Fibroblast of skin of scalp (primary cell): ENCODE measurements around the gene ERC1.
"Not testable (repeated sequence)": the region's sequence is repeated elsewhere in the genome, so short reads cannot be mapped to it uniquely, and the experiment has no call there.

Experiments used
- DNase-seq: peaks from one replicate; pipeline ENCODE4 v3.0.0-alpha.2; 2013

The ERC1 gene

DNA sequence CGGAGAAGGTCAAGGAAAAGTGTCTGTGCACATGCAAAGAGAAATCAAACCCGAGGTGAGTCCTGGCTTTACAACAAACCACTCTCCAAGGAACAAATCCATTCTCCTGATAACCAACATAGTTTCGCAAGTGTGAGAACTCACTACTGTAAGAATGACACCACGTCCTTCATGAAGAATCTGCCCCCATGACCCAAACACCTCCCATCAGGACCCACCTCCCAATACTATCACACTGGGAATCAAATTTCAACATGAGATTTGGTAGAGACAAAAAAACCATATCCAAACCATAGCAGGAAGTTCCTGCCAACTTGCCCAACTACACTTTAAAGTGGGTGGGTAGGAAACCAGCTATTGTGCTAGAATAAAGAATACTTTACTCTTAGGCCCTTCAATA is 2.4 kb upstream of the ERC1 start:
- DNase-seq, result no peak

DNA sequence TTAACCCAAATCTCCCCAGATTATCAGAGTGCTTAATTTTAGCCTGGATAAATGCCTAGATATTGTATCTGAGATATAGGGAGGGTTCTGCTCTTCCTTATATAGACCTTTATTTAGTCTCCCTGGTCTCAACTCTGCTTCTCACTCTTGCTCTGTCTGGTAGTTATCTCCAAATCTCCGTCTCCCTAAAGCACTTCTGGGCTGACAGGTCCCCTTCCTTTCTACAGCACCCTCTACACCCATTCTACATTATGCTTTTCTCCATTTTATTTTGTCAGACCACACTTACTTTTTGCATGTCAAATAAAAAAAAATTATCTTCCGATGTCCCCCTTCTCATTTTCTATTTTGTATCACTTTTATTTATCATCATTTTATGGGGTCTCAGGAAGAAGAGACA is 2.0 kb upstream of the ERC1 start:
- DNase-seq, result no peak

DNA sequence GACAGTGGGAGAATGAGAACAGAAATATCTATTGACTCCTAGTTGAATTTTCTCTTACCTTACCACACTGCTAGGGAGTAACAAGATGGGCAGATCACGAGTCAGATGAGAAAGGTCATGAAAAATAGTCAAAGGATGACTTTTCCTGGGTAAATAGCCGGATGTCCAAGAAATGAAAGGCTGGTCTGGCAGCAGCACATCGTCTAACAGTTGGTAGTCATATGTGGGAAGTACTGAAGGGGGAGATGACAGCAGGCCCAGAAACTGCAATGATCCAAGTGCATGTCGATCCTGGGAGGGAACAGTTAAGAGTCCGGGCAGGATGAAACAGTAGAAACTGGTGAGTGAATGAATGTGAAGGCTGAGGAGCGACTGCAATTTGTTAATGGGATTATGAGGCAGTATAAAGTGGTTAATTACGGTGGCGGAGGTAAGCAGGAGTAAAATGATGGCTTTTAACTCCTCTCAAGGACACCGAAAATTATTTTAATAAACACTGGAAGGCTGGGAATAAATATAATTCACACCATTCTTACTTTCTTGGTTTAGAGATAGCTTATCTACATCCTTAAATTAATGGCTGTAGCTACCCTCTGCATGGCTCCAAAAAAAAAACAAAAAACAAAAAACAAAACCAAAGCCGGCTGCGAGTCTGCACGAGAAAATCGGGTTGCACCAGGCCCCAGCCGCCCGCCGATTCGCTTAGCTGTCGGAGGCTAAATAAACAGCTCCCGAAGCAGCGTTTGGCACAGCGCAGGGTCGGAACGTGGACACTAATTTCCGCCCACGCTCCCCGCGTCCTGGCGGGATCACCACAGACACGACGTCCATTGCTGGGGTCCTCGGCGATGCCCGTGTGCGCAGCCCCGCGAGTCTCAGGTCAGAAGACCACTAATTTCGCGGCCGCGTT is 1.0 kb upstream of the ERC1 start:
- peak; percentile 74 for DNase-seq

DNA sequence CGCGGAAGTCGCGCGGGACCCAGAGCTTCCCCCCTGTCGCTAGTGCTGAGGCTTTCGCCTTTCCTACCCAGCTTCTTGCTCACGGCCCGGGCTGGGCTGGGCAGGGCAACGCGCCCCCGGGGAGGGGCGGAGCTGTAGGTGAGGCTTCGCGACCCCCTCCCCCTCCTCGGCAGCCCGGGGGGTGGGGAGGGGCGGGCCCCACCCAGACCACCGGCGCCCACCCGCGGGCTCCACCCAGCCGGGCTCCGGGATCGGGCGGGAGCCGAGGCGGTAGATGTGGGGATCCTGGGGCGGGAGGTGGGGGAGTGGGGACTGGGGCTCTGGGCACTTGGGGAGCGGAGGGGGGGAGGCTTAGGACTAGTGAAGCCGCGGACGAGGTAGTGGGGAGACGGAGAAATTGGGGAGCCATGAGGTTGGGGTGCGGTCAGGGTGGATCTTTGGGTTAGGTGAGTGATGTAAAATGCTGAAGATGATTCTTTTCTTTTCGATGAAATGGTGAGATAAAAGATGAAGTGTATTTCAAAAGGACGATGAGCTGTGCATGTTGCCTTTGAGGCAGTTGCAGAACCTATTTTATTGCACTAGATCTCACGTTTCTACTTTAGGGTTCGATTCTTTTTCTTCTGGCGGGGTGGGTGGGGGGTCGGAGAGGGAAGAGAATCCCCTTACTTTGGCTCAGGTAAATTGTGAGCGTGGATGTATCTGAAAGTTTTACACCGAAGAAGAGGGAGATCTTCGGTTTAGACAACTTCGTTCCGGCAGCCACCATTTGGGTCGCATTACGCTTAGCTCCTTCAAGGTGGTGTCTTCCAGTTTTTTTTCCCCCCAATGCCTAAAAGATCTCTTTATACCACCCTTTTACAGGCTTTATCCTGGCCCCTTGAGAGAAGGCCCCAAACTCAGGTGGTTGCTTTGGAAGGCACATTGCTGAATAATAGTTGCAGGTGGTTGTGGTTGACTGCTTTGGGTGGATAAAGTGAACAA is 619 bp downstream of the ERC1 start:
- no peak for DNase-seq

DNA sequence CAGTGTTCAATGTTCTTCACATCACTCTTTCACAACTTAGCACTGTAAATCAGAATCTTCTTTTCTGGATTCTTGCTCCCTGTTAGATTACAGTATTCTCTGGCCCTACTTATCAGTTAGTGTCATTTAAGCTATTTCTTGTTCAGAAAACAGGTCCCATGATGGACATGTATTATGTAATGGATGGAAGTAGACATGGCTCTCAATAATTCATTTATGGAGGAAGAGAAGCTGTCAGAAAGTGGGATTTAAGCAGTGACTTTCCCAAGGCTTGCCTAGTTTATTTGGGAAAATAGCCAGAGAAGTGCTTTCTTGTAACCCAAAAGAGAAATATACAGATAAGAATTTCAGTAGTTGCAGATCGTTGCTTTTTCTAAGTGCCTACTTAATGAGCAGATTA is 1.6 kb downstream of the ERC1 start:
- no peak for DNase-seq

DNA sequence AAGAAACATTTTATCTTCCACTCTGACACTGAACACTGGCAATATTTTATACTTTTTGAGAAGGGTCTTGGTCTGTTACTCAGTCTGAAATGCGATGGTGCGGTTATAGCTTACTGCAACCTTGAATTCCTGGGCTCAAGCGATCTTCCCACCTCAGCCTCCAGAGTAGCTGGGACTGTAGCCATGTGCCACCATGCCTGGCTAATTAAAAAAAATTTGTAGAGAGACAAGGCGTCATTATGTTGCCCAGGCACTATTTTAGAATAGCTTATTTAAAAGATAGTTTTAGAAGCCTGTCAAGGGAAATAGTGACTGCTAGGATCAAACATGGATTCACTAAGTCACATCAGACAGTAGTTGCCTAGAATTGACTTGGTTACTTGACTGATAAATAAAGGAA is 5.9 kb downstream of the ERC1 start:
- DNase-seq, result no peak

DNA sequence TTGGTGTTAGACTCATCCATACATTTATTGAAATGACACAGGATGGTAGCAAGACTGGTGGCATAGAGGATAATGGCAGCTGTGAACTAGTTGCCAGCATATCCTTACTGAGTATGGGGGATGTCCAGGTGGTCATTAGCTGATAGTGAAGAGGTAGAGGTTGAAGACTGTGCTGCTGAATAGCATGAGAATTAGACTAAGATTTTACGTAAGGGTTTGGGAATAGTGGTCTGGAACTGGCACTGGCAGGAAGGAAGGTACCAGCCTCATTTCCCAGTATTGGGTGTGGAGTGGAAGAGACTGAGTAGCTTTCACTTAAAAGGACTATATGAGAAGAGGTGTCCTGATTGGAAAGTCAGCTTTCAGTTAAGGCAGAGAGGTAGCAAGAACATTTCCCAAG is 6.5 kb downstream of the ERC1 start:
- no peak for DNase-seq

DNA sequence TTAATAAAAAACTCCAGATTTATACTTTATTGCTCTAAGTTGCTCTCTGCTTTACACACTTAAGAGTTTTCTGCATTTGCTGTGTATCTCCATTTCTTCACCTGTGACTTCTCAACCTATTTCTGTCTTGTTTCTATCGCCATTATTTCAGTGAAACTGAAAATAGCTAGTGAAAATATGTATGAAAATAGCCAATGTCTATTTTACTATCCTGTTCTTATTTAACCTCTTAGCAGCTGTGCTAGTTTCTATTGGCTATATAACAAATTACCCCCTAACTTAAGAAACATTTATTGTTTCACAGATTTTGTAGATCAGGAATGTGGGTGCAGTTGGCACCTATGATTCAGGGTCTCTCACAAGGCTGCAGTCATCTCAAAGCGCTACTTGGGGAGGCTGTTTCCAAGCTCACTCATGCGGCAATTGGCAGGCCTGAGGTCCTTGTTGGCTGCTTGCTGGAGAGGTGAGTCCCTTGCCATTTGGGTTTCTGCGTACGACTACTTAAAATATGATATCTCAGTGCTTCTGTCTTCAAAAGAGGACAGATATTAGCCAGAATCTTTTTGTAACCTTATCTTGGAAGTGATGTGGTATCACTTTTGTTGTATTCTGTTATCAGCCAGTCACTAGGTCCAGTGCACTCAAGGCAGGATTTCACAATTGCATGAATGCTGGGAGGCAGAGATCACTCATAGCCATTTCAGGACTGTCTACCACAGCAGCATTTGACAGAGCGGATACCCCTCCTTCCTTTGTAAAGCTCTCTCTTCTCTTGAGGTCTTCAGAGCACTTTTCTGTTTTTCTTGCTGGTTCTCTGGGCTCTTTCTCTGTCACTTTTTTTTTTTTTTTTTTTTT is 7.2 kb downstream of the ERC1 start:
- no peak for DNase-seq

DNA sequence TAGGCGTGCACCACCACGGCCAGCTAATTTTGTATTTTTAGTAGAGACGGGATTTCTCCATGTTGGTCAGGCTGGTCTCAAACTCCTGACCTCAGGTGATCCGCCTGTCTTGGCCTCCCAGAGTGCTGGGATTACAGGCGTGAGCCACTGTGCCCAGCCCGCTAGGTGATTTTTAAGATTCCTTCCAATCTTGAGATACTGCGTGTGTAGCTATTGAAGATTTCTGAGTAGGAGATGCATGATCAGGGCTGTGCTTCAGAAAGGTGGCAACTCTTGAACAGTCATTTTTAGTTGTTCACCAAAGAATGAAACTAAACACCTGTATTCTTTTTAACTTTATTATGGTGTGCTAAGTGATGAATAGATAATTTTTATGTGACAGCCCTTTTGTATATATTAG is 8.7 kb downstream of the ERC1 start:
- DNase-seq, result not testable (repeated sequence)

DNA sequence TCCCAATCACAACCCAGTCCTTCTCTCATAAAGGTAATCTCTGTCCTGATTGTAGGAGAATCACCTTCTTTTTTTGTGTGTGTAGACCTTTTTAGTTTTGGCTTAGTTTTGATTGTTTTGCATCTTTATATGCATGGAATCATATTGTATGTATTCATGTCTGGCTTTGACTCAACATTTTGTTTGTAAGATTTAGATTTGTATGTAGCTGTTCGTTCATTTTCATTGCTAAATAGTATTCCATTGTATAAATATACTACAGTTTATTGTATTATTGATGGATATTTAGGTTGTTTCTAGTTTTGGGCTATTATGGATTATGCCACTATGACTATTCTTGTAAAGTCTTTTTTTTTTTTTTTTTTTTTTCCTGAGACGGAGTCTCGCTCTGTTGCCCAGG is 10.5 kb downstream of the ERC1 start:
- DNase-seq, result no peak

DNA sequence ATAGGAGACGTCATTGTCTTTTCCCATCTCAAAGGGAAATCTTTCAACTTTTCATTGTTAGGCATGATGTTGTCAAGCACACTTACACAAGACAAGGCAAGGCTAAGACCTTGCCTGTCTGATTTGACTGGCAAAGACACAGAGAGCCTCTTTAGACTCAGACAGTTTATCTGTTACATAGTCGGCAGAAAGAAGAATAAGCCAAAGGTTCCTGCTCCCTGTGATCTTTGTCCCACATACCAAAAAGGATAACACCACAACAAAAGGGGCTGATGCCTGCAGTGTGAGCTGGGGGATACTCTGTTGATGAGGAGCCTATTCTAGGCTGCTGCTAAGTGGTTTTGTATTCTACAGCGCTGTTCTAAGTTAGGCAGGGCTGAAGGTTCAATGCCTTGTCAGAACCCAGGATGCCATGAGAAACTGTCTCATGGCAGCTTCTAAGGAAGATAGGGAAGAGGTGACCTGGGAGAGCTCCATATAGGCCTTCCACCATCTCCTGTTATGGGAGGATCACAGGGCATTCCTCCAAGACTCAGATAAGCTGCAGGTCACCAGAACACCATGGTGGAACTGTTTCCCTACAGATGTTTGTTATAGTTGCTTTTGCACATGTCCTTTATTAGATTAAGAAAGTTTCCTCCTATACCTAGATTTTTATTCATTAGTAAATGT is 12.7 kb downstream of the ERC1 start:
- DNase-seq, result no peak

DNA sequence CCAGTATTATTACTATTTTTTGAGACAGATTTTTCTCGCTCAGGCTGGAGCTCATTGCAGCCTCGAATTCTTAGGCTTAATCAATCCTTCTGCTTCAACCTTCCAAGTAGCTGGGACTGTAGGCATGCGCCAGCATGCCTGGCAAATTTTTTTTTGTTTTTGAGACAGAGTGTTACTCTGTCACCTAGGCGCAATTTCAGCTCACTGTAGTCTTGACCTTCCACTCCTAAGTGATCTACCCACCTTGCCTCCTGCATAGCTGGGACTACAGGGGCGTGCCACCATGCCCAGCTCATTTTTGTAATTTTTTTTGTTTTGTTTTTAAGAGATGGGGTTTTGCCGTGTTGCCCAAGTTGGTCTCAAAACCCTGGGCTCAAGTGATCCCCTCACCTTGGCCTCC is 15.2 kb downstream of the ERC1 start:
- no peak for DNase-seq

DNA sequence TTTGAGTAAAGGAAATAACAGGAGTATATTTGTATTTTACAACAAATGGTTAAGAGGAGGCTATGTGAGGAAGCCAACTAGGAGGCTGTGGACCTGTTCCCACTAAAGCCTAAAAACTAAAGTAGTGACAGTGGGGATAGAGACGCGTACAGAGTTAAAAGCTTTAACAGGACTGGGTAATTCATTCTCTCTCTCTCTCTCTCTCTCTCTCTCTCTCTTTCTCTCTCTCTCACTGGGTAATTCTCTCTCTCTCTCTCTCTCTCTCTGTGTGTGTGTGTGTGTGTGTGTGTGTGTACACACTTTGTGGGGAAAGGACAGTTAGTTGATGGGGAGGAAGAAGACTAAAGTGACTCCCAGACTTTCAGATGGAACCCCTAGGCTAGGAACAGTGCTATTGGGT is 16.3 kb downstream of the ERC1 start:
- no peak for DNase-seq

DNA sequence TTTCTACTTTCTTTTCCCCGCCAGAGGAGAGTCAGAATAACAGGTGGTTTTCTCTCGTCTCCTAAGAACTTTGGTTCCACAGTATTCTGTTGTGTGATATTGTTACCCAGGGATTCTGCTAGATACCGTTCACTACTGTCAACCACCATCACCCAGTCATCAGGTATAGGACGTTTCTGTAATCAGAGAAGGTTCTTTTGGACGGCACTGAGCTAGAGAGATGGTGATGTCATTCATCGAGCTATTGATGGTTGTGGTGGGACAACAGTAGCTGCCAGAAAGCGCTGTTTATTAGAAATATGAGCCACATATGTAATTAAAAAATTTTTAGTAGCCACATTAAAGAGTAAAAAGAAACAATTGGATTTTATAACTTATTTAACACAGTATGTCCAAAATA is 17.0 kb downstream of the ERC1 start:
- no peak for DNase-seq

DNA sequence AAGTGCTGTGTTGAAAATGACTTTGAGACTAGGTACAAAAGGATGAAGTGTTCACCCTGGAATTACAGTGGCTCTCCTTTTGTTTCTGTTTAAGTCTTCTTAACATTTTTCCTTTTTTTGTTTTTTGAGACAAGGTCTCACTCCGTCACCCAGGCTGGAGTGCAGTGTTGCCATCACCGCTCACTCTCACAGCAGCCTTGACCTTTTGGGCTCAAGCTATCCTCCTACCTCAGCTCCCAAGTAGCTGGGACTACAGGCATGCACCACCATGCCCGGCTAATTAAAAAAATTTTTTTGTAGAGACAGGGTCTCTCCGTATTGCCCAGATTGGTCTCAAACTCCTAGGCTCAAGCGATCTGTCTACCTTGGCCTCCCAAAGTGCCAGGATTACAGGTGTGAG is 20.1 kb downstream of the ERC1 start:
- no peak for DNase-seq

DNA sequence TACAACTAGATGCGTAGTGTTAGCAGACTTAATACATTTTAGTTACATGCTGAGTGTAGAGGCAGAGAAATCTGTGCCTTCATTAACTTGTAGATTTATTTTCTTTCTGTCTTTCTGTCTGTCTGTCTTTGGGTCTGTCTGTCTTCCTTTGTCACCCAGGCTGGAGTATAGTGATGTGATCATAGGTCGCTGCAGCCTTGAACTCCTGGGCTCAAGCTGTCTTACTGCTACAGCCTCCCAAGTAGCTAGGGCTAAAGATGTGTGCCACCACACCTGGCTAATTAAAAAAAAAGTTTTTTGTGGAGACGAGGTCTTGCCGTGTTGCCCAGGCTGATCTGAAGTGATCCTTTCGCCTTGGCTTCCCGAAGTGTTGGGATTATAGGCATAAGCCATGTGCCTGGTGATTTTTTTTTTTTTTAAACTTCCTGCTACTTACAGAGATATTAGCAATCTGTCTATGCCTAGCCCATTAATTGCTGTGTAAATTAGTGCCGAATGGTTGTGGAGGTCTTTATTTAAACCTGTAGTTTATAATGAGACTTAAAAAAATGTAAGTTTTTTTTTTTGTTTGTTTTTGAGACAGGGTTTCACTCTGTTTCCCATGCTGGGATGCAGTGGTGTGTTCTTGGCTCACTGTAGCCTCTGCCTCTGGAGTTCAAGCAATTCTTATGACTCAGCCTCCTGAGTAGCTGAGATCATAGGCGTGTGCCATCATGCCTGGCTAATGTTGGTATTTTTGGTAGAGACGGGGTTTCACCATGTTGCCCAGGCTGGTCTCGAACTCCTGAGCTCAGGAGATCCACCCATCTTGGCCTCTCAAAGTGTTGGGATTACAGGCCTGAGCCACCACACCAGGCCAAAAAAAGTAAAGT is 22.8 kb downstream of the ERC1 start:
- peak; percentile 78 for DNase-seq

DNA sequence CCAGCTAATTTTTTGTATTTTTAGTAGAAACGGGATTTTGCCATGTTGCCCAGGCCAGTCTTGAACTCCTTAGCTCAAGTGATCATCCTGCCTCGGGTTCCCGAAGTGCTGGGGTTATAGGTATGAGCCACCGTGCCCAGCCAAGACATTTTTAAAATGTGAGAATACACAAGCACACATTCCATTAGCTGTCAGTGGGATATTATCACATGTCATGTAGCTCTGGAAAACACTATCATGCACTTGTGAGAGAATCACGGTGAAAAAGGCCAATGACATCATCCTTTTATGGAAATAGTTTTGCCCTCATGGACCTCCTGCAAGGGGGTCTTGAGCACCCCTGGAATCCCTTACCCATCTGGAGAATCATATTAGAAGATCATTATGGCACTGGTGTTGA is 28.3 kb downstream of the ERC1 start:
- DNase-seq, result peak; percentile 4

DNA sequence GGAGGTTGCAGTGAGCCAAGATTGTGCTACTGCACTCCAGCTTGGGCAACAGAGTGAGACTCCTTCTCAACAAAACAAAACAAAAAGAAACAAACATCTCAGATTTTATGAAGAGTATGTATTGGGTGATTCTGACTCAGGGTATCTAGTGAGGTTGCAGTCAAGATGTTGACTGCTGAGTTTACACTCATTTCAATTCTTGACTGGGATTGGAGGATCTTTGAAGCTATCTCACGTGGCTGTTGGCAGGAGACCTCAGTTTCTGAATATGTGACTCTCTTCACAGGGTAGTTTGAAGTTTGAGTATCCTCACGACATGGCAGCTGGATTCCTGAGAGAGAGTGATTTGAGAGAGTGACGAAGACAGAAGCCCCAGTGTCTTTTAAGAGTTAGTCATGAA is 29.4 kb downstream of the ERC1 start:
- DNase-seq, result no peak

DNA sequence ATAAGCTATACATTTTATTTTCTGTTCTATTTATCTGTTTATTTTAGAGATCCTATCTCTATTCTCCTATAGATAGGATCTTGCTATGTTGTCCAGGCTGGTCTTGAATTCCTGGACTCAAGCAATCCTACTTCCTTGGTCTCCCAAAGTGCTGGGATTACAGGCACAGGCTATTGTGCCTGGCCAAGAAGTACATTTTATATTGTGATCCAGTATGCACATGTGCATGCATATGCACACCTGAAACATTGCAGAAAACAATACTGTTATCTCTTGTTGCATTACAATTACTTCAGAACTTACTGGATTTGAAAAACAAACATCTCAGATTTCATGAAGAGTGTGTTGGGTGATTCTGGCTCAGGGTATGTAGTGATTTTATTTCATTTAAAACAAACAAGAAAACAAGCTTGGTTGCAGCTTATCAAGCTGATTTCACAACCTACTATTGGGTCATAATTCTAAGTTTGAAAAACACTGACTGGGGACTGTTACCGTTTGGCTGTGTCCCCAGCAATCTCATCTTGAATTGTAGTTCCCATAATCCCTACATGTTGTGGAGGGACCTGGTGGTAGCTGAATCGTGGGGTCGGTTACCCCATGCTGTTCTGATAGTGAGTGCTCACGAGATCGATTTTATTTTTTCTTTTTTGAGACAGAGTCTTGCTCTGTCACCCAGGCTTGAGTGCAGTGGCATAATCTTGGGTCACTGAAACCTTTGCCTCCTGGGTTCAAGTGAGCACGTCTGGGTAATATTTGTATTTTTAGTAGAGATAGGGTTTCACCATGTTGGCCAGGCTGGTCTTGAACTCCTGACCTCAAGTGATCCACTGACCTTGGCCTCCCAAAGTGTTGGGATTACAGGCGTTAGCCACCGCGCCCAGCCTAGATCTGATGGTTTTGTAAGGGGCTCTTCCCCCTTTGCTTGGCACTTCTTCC is 31.3 kb downstream of the ERC1 start:
- DNase-seq, result no peak

DNA sequence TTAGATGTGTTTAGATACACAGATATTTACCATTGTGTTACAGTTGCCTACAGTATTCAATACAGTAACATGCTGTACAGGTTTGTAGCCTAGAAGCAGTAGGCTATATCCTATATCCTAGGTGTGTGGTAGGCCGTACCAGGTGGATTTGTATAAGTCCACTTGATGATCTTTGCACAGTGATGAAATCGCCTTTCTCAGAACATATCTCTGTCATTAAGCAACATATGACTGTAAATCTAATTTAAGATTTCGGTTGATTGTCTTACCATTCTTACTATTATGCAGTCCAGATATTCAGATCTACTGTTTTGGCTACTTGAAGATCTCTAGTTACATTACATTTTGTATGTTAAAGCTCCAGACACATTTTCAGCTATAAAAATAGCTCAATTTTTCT is 39.8 kb downstream of the ERC1 start:
- no peak for DNase-seq
